Aorta (tissue), 5 donors: Measurements from ENCODE around the gene DIAPH1. TPM values are rescaled to one million over a fixed set of nuclear protein-coding genes. Genes with fewer than 3 reads are reported as not detected.

ENCODE experiments used
- ATAC-seq: fragments of 200-7000 bp; cut with Tn5 transposase; one replicate; pipeline ENCODE4 v1.9.1; 2022; ENCODE audit warnings: moderate library complexity; ENCODE audit not compliant: low FRiP score
- DNase-seq, 2 donors: peaks; one replicate each; pipeline ENCODE4 v3.0.0-alpha.2; 2020
- H3K27ac ChIP-seq, 2 donors: one replicate each; pipeline ENCODE4 v1.5.1; 2013; ENCODE audit warnings: low read length in 2 of 2, mild to moderate bottlenecking in 2 of 2, moderate library complexity in 2 of 2, control low read depth in 1 of 2, inconsistent platforms in 1 of 2, low read depth in 1 of 2
- H3K27me3 ChIP-seq, 2 donors: one replicate each; pipeline ENCODE4 v1.6.1; 2013; ENCODE audit warnings: control low read depth in 1 of 2, low read length in 1 of 2, mild to moderate bottlenecking in 1 of 2, moderate library complexity in 1 of 2; ENCODE audit not compliant: insufficient read depth in 2 of 2, control insufficient read depth in 1 of 2
- H3K36me3 ChIP-seq, 2 donors: one replicate each; pipeline ENCODE4 v1.6.1; 2013; ENCODE audit warnings: control low read depth in 1 of 2, low read length in 1 of 2, mild to moderate bottlenecking in 1 of 2; ENCODE audit not compliant: insufficient read depth in 2 of 2, control insufficient read depth in 1 of 2
- H3K4me1 ChIP-seq, 2 donors: one replicate each; pipeline ENCODE4 v1.6.1; 2013; ENCODE audit warnings: low read length in 2 of 2, control low read depth in 1 of 2, mild to moderate bottlenecking in 1 of 2, moderate library complexity in 1 of 2; ENCODE audit not compliant: insufficient read depth in 2 of 2, control insufficient read depth in 1 of 2
- H3K4me3 ChIP-seq, 2 donors: one replicate each; pipeline ENCODE4 v1.5.1; 2013; ENCODE audit warnings: low read length in 2 of 2, control low read depth in 1 of 2, mild to moderate bottlenecking in 1 of 2
- H3K9me3 ChIP-seq: one replicate; pipeline ENCODE4 v1.6.1; 2013; ENCODE audit warnings: mild to moderate bottlenecking, low read length; ENCODE audit not compliant: control insufficient read depth
- WGBS, 2 donors: extraction: QIAGEN DNeasy Blood & Tissue Kit; methylation state at CpG; one replicate each; pipeline ENCODE4 v1.1.7; 2013; 5-methylcytosine and 5-hydroxymethylcytosine counted together
- intact Hi-C, 2 donors: fragments of 100-400 bp; cut with DNase I; formaldehyde crosslinking; loops; one replicate each; pipeline versions ENCODE4 v1.14.2 to v1.15.0; 2022
- polyA plus RNA-seq, 2 donors: library from polyadenylated mRNA; stranded (reverse); fragments of 200-250 nt; gene quantifications; one replicate each; pipeline ENCODE4 v1.2.3, GENCODE V29; 2013
- total RNA-seq, 2 donors: library from RNA; stranded (reverse); fragmentation: NEBNext Ultra II Directional; extraction: Animal tissue kit (Norgen Biotek cat#: 25700); gene quantifications; one replicate each; pipeline ENCODE4 v1.2.1, GENCODE V29; 2021
- donor health status: healthy with polysubstance abuse.
- donor health status: Bipolar disorder and iron deficiency.
- donor health status: DM: no; HTN: no; CAD: no.
- donor health status: DM: no; HTN: no; CAD: no.
- donor health status: DM: yes; HTN: yes; CAD: no.

Gene DIAPH1
- total and polyA plus RNA-seq, 4 donors, result 30.8 to 125 (median 68.8) TPM

DNA sequence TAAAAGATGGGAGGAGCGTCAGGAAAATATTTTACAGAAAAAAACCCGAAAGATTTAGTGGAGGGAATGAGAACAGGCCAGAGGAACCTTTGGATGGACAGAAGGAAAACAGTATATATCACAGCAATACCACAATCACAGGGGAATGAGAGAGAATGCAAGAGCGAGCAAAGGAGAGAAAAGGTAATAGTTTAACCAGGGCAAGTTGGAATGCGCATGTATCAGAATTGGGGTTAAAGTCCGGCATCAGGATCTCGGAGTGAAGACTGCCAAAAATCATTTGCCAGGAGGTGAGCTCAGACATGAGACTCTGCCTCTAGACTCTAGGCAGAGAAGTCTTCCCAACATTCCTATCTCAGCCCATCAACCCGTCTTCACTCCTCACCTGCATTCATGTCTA, 93.1 kb downstream of the DIAPH1 start:
- ATAC-seq (no peak), DNase-seq (no peak)
- Histone ChIP-seq H3K4me1 (no peaks in the 10 kb centered on the region), H3K36me3 (peaks cover 2 to 7% of the 10 kb centered on the region in 2 donors), H3K4me3 (no peak overlapping the region), H3K27me3 (no peaks in the 10 kb centered on the region), H3K27ac (no peak overlapping the region), H3K9me3 (no peaks in the 10 kb centered on the region)
- intact Hi-C loops, result loop anchor here (2.0 to 10.0 kb wide), 4 partner anchors 33 to 111 kb away; partner anchors contain the start of genes PCDHGA10 (in 1 of the 2), PCDHGA11 (in 1 of the 2), PCDHGB7 (in 1 of the 2) and PCDHGC3 (in 1 of the 2)
- WGBS, 2 donors, result 71 to 79% methylated on average over 7 of the region's 7 CpGs

DNA sequence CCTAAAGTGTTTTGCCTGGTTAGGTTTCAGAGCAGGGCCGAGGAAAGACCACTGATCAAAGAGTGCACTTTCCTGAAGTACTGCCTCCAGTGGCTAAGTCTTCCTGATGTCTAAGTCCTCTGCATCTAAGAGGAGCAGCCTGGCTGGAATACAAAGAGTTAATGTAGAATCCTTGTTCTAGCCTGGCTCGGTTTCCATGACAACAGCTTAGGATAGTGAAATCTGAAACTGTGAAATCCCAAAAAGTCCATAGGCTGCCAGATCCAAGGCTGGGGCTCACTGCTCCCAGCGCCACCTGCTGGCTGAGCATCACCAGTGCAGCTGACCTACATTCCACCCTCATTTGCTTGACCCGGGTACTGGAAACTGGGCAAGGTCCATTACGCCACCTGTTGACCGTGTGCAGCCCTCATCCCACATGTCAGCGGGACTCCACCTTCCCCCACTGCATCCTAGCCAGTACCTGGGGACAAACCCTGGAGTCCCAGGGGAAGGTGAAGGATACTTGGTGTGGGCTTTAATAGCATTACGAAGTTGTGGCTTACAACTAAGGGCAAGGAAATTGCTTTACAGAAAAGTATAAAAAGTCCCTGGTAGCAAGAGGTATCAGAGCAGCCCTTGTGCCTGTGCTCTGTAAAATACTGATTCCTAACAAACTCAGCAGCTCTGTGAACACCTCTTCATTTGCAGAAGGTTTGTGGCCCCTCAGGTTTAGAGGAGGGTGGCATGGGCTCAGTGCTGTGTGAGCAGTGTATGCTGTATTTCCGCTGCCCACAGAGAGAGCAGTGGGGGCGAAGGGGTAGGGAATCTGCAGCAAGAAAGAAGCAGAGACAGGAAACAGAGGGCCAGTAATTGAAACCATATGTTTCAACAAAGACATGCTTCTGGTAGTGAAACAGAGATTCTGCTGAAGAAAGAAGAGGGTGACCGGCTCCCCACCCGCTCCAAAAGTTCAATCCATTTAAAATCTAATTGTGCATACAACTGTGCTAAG, 93.9 kb downstream of the DIAPH1 start:
- Histone ChIP-seq H3K27me3 (no peaks in the 10 kb centered on the region), H3K36me3 (peaks cover 2 to 7% of the 10 kb centered on the region in 2 donors), H3K4me1 (no peaks in the 10 kb centered on the region), H3K4me3 (no peak overlapping the region), H3K27ac (peak overlapping the region; percentile 29 to 63), H3K9me3 (no peaks in the 10 kb centered on the region)
- 29 to 30% methylated on average over 12 of the region's 12 CpGs for WGBS, 2 donors
- ATAC-seq (peak; percentile 95), DNase-seq (peak; percentile 86 to 93)
- intact Hi-C loops, result loop anchor here (2.0 to 10.0 kb wide), 5 partner anchors 34 to 110 kb away; partner anchors contain the start of genes PCDHGA10 (in 1 of the 2), PCDHGA11 (in 1 of the 2), PCDHGB7 (in 1 of the 2) and PCDHGC3 (in 1 of the 2)

DNA sequence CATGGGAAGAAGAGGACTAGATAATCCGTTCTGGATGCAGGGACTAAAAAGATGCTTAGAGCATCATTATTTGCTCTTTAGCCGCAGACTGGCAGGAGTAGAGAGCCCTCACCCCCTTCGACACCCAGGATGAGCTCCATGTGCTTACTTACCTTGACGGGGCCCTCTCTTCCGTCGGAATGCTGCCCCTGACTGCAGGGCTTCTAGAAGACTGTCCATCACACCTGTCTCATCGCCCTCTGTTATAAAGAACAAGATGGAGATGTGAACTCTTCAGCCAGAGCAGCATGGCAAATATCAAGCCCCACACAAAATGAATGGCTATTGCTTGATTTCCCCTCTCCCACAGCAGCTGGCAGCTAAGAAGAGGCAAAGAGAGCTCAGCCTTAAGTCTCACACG, 94.8 kb downstream of the DIAPH1 start:
- H3K27me3 ChIP-seq, result no peaks in the 10 kb centered on the region
- no peaks in the 10 kb centered on the region for H3K4me1 ChIP-seq
- intact Hi-C loops, result loop anchor here (2.0 to 10.0 kb wide), 4 partner anchors 35 to 109 kb away; partner anchors contain the start of genes PCDHGA10 (in 1 of the 2), PCDHGB7 (in 1 of the 2) and PCDHGC3 (in 1 of the 2)
- H3K36me3 ChIP-seq, result peaks cover 2 to 7% of the 10 kb centered on the region in 2 donors
- H3K27ac ChIP-seq, result peak overlapping the region in 1 of 2 donors; percentile 29
- H3K4me3 ChIP-seq, result no peak overlapping the region
- DNase-seq (no peak), ATAC-seq (no peak)
- 79 to 85% methylated on average over 8 of the region's 8 CpGs for WGBS, 2 donors
- H3K9me3 ChIP-seq, result no peaks in the 10 kb centered on the region

DNA sequence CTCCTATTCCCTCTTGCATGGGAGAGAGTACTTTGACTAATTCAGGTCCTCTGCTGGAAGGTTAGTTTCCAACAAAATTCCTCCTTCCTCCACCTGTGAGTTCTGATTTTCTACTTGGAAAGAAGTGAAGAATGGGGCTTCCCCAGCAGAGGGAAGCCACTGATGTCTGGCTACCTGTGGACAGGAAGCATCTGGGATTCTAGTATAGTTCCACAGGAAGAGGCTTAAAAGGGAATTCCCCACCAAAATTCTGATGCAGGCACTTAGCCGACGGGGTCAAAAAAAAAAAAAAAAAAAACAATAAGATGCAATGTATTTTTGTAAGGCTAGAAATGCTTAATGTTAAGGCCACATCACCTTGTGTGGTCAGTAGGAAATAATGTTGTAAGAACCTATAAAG, 96.5 kb downstream of the DIAPH1 start:
- Histone ChIP-seq H3K27me3 (no peaks in the 10 kb centered on the region), H3K27ac (no peak overlapping the region), H3K4me3 (no peak overlapping the region), H3K4me1 (no peaks in the 10 kb centered on the region), H3K36me3 (peaks cover 2 to 8% of the 10 kb centered on the region in 2 donors), H3K9me3 (no peaks in the 10 kb centered on the region)
- ATAC-seq, result no peak
- 47 to 51% methylated on average over 2 of the region's 2 CpGs for WGBS, 2 donors
- no peak for DNase-seq
- intact Hi-C loops, result loop anchor here in 1 of 2 donors (5.0 to 10.0 kb wide), 2 partner anchors 40 to 108 kb away; partner anchors contain the start of genes PCDHGA10 and PCDHGB7

- peak overlapping the region; percentile 3 to 23 for H3K27ac ChIP-seq
- H3K4me3 ChIP-seq, result no peak overlapping the region
- H3K9me3 ChIP-seq, result no peaks in the 10 kb centered on the region
- ATAC-seq (peak; percentile 45), DNase-seq (no peak)
- intact Hi-C loops, result loop anchor here in 1 of 2 donors (5.0 to 10.0 kb wide), 2 partner anchors 41 to 107 kb away; partner anchors contain the start of genes PCDHGA10 and PCDHGB7
- peaks cover 2 to 5% of the 10 kb centered on the region in 2 donors for H3K36me3 ChIP-seq
- H3K4me1 ChIP-seq, result peaks cover 0 to 2% of the 10 kb centered on the region in 2 donors
- whole genome bisulfite sequencing, 2 donors, result 33 to 39% methylated on average over 2 of the region's 2 CpGs
- no peaks in the 10 kb centered on the region for H3K27me3 ChIP-seq
Measured at GRCh38 chr5:141521244-141521781, 97.5 kb downstream of the DIAPH1 start.

DNA sequence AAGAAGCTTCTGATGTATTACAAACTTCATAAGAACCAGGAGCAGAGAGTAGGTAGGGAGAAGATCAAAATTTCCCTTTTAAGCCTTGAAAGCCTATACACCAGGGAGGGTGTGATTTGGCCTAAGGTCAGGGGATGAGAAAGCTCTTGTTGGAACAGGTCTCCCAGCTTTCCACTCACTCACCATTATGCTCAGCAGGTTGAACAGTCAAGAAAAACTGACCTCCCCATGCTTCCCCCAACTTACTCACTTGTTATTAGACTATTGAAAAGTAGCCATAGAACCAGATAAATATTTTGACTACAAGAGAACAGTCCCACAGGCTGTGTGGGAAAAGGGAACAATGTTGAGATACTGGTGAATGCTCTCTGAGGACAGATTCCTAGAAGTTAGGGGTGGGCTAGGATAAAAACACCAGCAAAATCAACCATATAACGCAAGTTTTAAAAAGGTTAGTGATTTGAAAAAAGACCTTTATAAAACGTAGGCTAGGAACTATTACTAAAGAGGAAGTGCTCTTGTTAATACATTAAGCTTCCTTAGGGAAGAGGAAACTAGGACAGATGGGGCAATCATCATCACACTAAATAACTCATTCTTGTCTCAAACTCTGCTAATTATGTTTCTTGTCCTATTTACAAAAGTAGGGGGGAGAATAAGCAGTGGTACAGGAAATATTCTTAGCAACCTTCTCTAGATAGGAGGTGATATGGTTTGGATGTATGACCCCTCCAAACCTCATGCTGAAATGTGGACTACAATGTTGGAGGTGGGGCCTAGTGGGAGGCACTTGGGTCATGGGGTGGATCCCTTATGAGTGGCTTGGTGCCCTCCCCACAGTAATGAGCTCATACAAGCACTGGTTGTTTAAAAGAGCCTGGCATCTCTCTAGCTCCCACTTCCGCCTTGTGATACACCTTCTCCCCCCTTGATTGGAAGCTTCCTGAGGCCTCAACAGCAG, 98.9 kb downstream of the DIAPH1 start:
- H3K27me3 ChIP-seq, result no peaks in the 10 kb centered on the region
- intact Hi-C loops, result loop anchor here in 1 of 2 donors (5.0 to 10.0 kb wide), 2 partner anchors 42 to 105 kb away; partner anchors contain the start of genes PCDHGA10 and PCDHGB7
- 74 to 76% methylated on average over 3 of the region's 3 CpGs for WGBS, 2 donors
- peaks cover 0 to 1% of the 10 kb centered on the region in 2 donors for H3K36me3 ChIP-seq
- no peak overlapping the region for H3K27ac ChIP-seq
- H3K9me3 ChIP-seq, result no peaks in the 10 kb centered on the region
- no peak overlapping the region for H3K4me3 ChIP-seq
- DNase-seq (no peak), ATAC-seq (no peak)
- peaks cover 0 to 14% of the 10 kb centered on the region in 2 donors for H3K4me1 ChIP-seq

GRCh38 chr5:141518618-141519015, 100.2 kb downstream of the DIAPH1 start:
- ATAC-seq, result no peak
- Histone ChIP-seq H3K27me3 (no peaks in the 10 kb centered on the region), H3K36me3 (peaks cover 0 to 1% of the 10 kb centered on the region in 2 donors), H3K4me3 (no peak overlapping the region), H3K27ac (no peak overlapping the region), H3K9me3 (no peaks in the 10 kb centered on the region), H3K4me1 (peaks cover 2 to 14% of the 10 kb centered on the region in 2 donors)
- no peak for DNase-seq
- intact Hi-C loops, result no loop called here
- 96 to 100% methylated on average over 1 of the region's 1 CpG for WGBS, 2 donors
